HepG2 (cell line): ENCODE data around the gene SLC66A3. TPM values are rescaled to one million over a fixed set of nuclear protein-coding genes. Genes with fewer than 3 reads are reported as not detected.

Experiments
- ATRX ChIP-seq: sonication (generic); formaldehyde crosslinking; IDR thresholded peaks from 2 replicates; pipeline ENCODE4 v1.4.0; 2020; ENCODE audit warnings: missing genetic modification reagents, borderline replicate concordance
- BORCS8-MEF2B ChIP-seq: sonication (generic); formaldehyde crosslinking; IDR thresholded peaks from 2 replicates; pipeline ENCODE4 v1.8.0; 2022; ENCODE audit warnings: mild to moderate bottlenecking, missing genetic modification reagents
- HNRNPL ChIP-seq: fragments of 200-400 bp; formaldehyde crosslinking; IDR thresholded peaks from 2 replicates; pipeline ENCODE4 v1.6.1; 2017; ENCODE audit warnings: mild to moderate bottlenecking, low read depth, low read length
- MLXIP ChIP-seq: sonication (generic); formaldehyde crosslinking; IDR thresholded peaks from 2 replicates; pipeline ENCODE4 v1.9.0; 2021; ENCODE audit warnings: missing genetic modification reagents, borderline replicate concordance
- NFYC ChIP-seq: IDR thresholded peaks from 2 replicates; pipeline ENCODE4 v1.6.1; 2016; ENCODE audit warnings: missing genetic modification reagents, missing compliant biosample characterization
- POLR2A ChIP-seq, 2 experiments: IDR thresholded peaks; 2 replicates each; pipeline ENCODE4 v1.6.1; 2011; ENCODE audit warnings: low read depth in 2 of 2, low read length in 2 of 2, mild to moderate bottlenecking in 1 of 2, moderate library complexity in 1 of 2; ENCODE audit not compliant: insufficient read depth in 1 of 2
- RORA ChIP-seq: sonication (generic); formaldehyde crosslinking; IDR thresholded peaks from 2 replicates; pipeline ENCODE4 v1.5.0; 2020; ENCODE audit warnings: mild to moderate bottlenecking, missing genetic modification reagents, moderate library complexity
- SAP130 ChIP-seq: IDR thresholded peaks from 2 replicates; pipeline ENCODE4 v1.6.1; 2016; ENCODE audit warnings: low read depth
- SKIL ChIP-seq: sonication (generic); formaldehyde crosslinking; IDR thresholded peaks from 2 replicates; pipeline ENCODE4 v1.8.0; 2022; ENCODE audit warnings: missing genetic modification reagents, mild to moderate bottlenecking, moderate library complexity, borderline replicate concordance
- TFE3 ChIP-seq: IDR thresholded peaks from 2 replicates; pipeline ENCODE4 v1.6.1; 2016
- THAP8 ChIP-seq: sonication (generic); formaldehyde crosslinking; IDR thresholded peaks from 2 replicates; pipeline ENCODE4 v1.5.1; 2020; ENCODE audit warnings: missing genetic modification reagents, mild to moderate bottlenecking, borderline replicate concordance
- ZBTB14 ChIP-seq: sonication (generic); formaldehyde crosslinking; IDR thresholded peaks from 2 replicates; pipeline ENCODE4 v1.4.0; 2020; ENCODE audit warnings: missing genetic modification reagents
- ZBTB20 ChIP-seq: sonication (generic); formaldehyde crosslinking; IDR thresholded peaks from 2 replicates; pipeline ENCODE4 v1.8.1; 2023; ENCODE audit warnings: missing genetic modification reagents, low read depth, mild to moderate bottlenecking, borderline replicate concordance
- ZNF18 ChIP-seq: sonication (generic); formaldehyde crosslinking; IDR thresholded peaks from 2 replicates; pipeline ENCODE4 v1.8.0; 2022; ENCODE audit warnings: mild to moderate bottlenecking, missing genetic modification reagents; ENCODE audit not compliant: insufficient replicate concordance
- ZNF256 ChIP-seq: sonication (generic); formaldehyde crosslinking; conservative IDR thresholded peaks from 2 replicates; pipeline ENCODE4 v1.4.0; 2020; ENCODE audit warnings: missing genetic modification reagents
- ZNF343 ChIP-seq: sonication (generic); formaldehyde crosslinking; IDR thresholded peaks from 2 replicates; pipeline ENCODE4 v1.4.0; 2020; ENCODE audit warnings: mild to moderate bottlenecking, missing genetic modification reagents
- ZNF564 ChIP-seq: sonication (generic); formaldehyde crosslinking; IDR thresholded peaks from 2 replicates; pipeline ENCODE4 v1.8.1; 2023; ENCODE audit warnings: mild to moderate bottlenecking, missing genetic modification reagents
- ZNF577 ChIP-seq: sonication (generic); formaldehyde crosslinking; IDR thresholded peaks from 2 replicates; pipeline ENCODE4 v1.4.0; 2020; ENCODE audit warnings: mild to moderate bottlenecking, low read depth, missing genetic modification reagents, borderline replicate concordance
- ZNF746 ChIP-seq: sonication (generic); formaldehyde crosslinking; IDR thresholded peaks from 2 replicates; pipeline ENCODE4 v1.8.0; 2022; ENCODE audit warnings: mild to moderate bottlenecking, missing genetic modification reagents
- ZNF780A ChIP-seq: sonication (generic); formaldehyde crosslinking; IDR thresholded peaks from 2 replicates; pipeline ENCODE4 v1.8.0; 2022; ENCODE audit warnings: mild to moderate bottlenecking, missing genetic modification reagents, moderate library complexity
- ZNF792 ChIP-seq: IDR thresholded peaks from 2 replicates; pipeline ENCODE4 v1.6.1; 2016
- ZSCAN9 ChIP-seq: IDR thresholded peaks from 2 replicates; pipeline ENCODE4 v1.6.1; 2016; ENCODE audit warnings: borderline replicate concordance
- polyA plus RNA-seq, 8 experiments: library from polyadenylated mRNA; depleted of rRNA in 3 of 8; stranded (reverse) in 7 of 8; unstranded in 1 of 8; fragments of >200 nt; fragmentation: Illumina TruSeq in 4 of 8; extraction: Trizol in 4 of 8; gene quantifications; 2 replicates each; pipeline versions ENCODE4 v1.2.1 to v1.2.3, GENCODE V29; 2011 to 2016; ENCODE audit warnings: low read depth in 4 of 8, missing spikeins in 1 of 8, mixed read lengths in 1 of 8; ENCODE audit not compliant: insufficient read depth in 1 of 8
- total RNA-seq, 5 experiments: library from RNA; depleted of rRNA; stranded (reverse); fragments of >200 nt; fragmentation: Illumina TruSeq; extraction: Trizol; gene quantifications; 2 replicates each; pipeline ENCODE4 v1.2.3, GENCODE V29; 2016; ENCODE audit warnings: low read depth in 1 of 5

The SLC66A3 gene
- total and polyA plus RNA-seq, 2 of the 13 experiments (the other 11 are each of a cell fraction or from before 2014, with no cell fraction given), result 2.2 to 3.7 TPM

GRCh38 chr2:11169333-11169732, 14.1 kb downstream of the SLC66A3 start (continued):
- no peak for TF ChIP-seq SKIL (CRISPR knock-in tag)
- TF ChIP-seq RORA (CRISPR knock-in tag), result no peak
- TF ChIP-seq MLXIP, result no peak
- no peak for TF ChIP-seq ZNF18 (CRISPR knock-in tag)
- no peak for TF ChIP-seq ZNF577 (CRISPR knock-in tag)
- no peak for TF ChIP-seq BORCS8-MEF2B
- TF ChIP-seq NFYC (CRISPR knock-in tag), result peak; percentile 27; the same call in 1 of the 2 replicates
- TF ChIP-seq ZNF780A, result no peak
- no peak for TF ChIP-seq ZNF746 (CRISPR knock-in tag)
- no peak for TF ChIP-seq ATRX (CRISPR knock-in tag)
- no peak for TF ChIP-seq THAP8 (CRISPR knock-in tag)
- no peak for TF ChIP-seq ZNF792
- TF ChIP-seq ZBTB20, result no peak
- TF ChIP-seq ZNF256 (CRISPR knock-in tag), result no peak
- no peak for TF ChIP-seq ZNF343
- no peak for TF ChIP-seq HNRNPL
- no peak for TF ChIP-seq ZSCAN9 (CRISPR knock-in tag)
- peak in 1 of 2 experiments; percentile 49; a peak in 1 of 4 replicates for TF ChIP-seq POLR2A (IDR thresholded peaks at IDR 0.05; ENCODE audit: insufficient read depth in 1 of 2, low read depth in 2 of 2, low read length in 2 of 2)
- no peak for TF ChIP-seq TFE3 (CRISPR knock-in tag)
- TF ChIP-seq ZNF564 (CRISPR knock-in tag), result no peak
- peak; percentile 49; the same call in 1 of the 2 replicates for TF ChIP-seq SAP130 (CRISPR knock-in tag)
- TF ChIP-seq ZBTB14 (CRISPR knock-in tag), result no peak
